Measurements from ENCODE around the gene HLA-DOB. TPM values are rescaled to one million over a fixed set of nuclear protein-coding genes. Genes with fewer than 3 reads are reported as not detected.

The HLA-DOB gene
- total RNA-seq, 1 donor from 2014 or later = not detected

- Histone ChIP-seq H3K36me3 (ENCODE audit: control insufficient read depth in 3 of 3, insufficient read depth in 3 of 3, low read length in 3 of 3) (peaks cover 21 to 35% (median 26%) of the 10 kb centered on the region in 3 donors), H3K27ac (ENCODE audit: low read depth, low read length) (peak within 1 kb of the TSS; percentile 95), H3K27me3 (ENCODE audit: control insufficient read depth in 3 of 3, insufficient read depth in 3 of 3, low read length in 3 of 3) (no peaks in the 10 kb centered on the region), H3K4me1 (ENCODE audit: control insufficient read depth in 3 of 3, insufficient read depth in 3 of 3, low read length in 3 of 3) (peaks cover 15 to 45% (median 27%) of the 10 kb centered on the region in 3 donors), H3K9ac (ENCODE audit: low read depth in 1 of 3, low read length in 3 of 3) (peak within 1 kb of the TSS; percentile 90 to 98 (median 96)), H3K9me3 (ENCODE audit: control insufficient read depth in 3 of 3, low read length in 3 of 3) (no peaks in the 10 kb centered on the region), H3K4me3 (ENCODE audit: low read length in 3 of 3) (peak within 1 kb of the TSS; percentile 89 to 91 (median 89))
Observed at GRCh38 chr6:32853541-32854375, 37.0 kb upstream of the HLA-DOB start, which contains the start of the genes PSMB9 and TAP1. PSMB9 (plus strand) TSS chr6:32854192; CDS start chr6:32854230, 38 bp downstream. TAP1 (minus strand) TSS chr6:32853704; CDS start chr6:32853636, 68 bp downstream.

DNA sequence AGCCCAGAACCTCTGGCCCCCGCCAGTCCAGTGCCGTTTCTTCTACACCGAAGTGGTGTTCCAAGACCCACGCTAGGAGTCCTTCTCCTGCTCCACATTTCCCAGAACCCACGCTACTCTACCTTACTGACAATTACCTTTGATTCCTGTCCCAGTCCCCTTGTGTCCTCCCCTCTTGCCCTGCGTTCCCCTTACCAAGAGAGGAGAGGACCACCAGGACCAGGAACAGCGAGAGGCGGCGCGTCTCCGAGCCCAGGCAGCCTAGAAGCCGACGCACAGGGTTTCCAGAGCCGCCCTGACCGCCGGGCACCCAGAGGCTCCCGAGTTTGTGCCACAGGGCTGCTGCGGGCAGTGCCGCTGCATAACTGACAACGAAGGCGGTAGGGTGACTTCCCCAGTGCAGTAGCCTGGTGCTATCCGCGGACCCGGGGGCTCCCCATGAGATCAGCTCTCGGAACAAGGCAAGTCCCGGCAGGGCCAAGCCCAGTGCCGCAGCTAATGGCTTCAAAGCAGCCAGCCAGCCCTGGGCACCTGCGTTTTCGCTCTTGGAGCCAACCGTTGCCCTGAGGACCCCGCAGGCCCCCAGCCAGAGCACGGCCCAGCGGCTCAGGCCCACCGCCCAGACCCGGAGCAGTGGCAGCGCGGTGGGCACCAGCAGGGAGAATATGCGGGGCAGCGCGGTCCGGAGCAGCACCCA is 36.2 kb upstream of the HLA-DOB start:
- peak overlapping the region; percentile 89 to 91 (median 89) for H3K4me3 ChIP-seq (ENCODE audit: low read length in 3 of 3)
- H3K27ac ChIP-seq (ENCODE audit: low read depth, low read length) = peak overlapping the region; percentile 95
- H3K9me3 ChIP-seq (ENCODE audit: control insufficient read depth in 3 of 3, low read length in 3 of 3) = no peaks in the 10 kb centered on the region
- H3K36me3 ChIP-seq (ENCODE audit: control insufficient read depth in 3 of 3, insufficient read depth in 3 of 3, low read length in 3 of 3) = peaks cover 28 to 38% (median 34%) of the 10 kb centered on the region in 3 donors
- peak overlapping the region; percentile 90 to 98 (median 96) for H3K9ac ChIP-seq (ENCODE audit: low read depth in 1 of 3, low read length in 3 of 3)
- no peaks in the 10 kb centered on the region for H3K27me3 ChIP-seq (ENCODE audit: control insufficient read depth in 3 of 3, insufficient read depth in 3 of 3, low read length in 3 of 3)
- peaks cover 15 to 45% (median 27%) of the 10 kb centered on the region in 3 donors for H3K4me1 ChIP-seq (ENCODE audit: control insufficient read depth in 3 of 3, insufficient read depth in 3 of 3, low read length in 3 of 3)

GRCh38 chr6:32852018-32852843 is 35.4 kb upstream of the HLA-DOB start:
- peaks cover 15 to 45% (median 27%) of the 10 kb centered on the region in 3 donors for H3K4me1 ChIP-seq (ENCODE audit: control insufficient read depth in 3 of 3, insufficient read depth in 3 of 3, low read length in 3 of 3)
- no peaks in the 10 kb centered on the region for H3K9me3 ChIP-seq (ENCODE audit: control insufficient read depth in 3 of 3, low read length in 3 of 3)

GRCh38 chr6:32851025-32851424 is 34.2 kb upstream of the HLA-DOB start:
- Histone ChIP-seq H3K27ac (ENCODE audit: low read depth, low read length) (no peak overlapping the region), H3K4me3 (ENCODE audit: low read length in 3 of 3) (no peak overlapping the region), H3K9ac (ENCODE audit: low read depth in 1 of 3, low read length in 3 of 3) (no peak overlapping the region), H3K4me1 (ENCODE audit: control insufficient read depth in 3 of 3, insufficient read depth in 3 of 3, low read length in 3 of 3) (peaks cover 15 to 44% (median 27%) of the 10 kb centered on the region in 3 donors), H3K27me3 (ENCODE audit: control insufficient read depth in 3 of 3, insufficient read depth in 3 of 3, low read length in 3 of 3) (no peaks in the 10 kb centered on the region), H3K36me3 (ENCODE audit: control insufficient read depth in 3 of 3, insufficient read depth in 3 of 3, low read length in 3 of 3) (peaks cover 39 to 53% (median 52%) of the 10 kb centered on the region in 3 donors), H3K9me3 (ENCODE audit: control insufficient read depth in 3 of 3, low read length in 3 of 3) (no peaks in the 10 kb centered on the region)

More at GRCh38 chr6:32852018-32852843, 35.4 kb upstream of the HLA-DOB start:
- Histone ChIP-seq H3K9ac (ENCODE audit: low read depth in 1 of 3, low read length in 3 of 3) (peak overlapping the region; percentile 90 to 98 (median 96)), H3K36me3 (ENCODE audit: control insufficient read depth in 3 of 3, insufficient read depth in 3 of 3, low read length in 3 of 3) (peaks cover 34 to 41% (median 41%) of the 10 kb centered on the region in 3 donors), H3K27me3 (ENCODE audit: control insufficient read depth in 3 of 3, insufficient read depth in 3 of 3, low read length in 3 of 3) (no peaks in the 10 kb centered on the region), H3K27ac (ENCODE audit: low read depth, low read length) (peak overlapping the region; percentile 95), H3K4me3 (ENCODE audit: low read length in 3 of 3) (peak overlapping the region; percentile 89 to 91 (median 89))

- Histone ChIP-seq H3K27ac (ENCODE audit: low read depth, low read length) (no peak overlapping the region), H3K9me3 (ENCODE audit: control insufficient read depth in 3 of 3, low read length in 3 of 3) (no peaks in the 10 kb centered on the region), H3K27me3 (ENCODE audit: control insufficient read depth in 3 of 3, insufficient read depth in 3 of 3, low read length in 3 of 3) (no peaks in the 10 kb centered on the region), H3K9ac (ENCODE audit: low read depth in 1 of 3, low read length in 3 of 3) (no peak overlapping the region), H3K36me3 (ENCODE audit: control insufficient read depth in 3 of 3, insufficient read depth in 3 of 3, low read length in 3 of 3) (peaks cover 41 to 58% (median 58%) of the 10 kb centered on the region in 3 donors), H3K4me3 (ENCODE audit: low read length in 3 of 3) (no peak overlapping the region), H3K4me1 (ENCODE audit: control insufficient read depth in 3 of 3, insufficient read depth in 3 of 3, low read length in 3 of 3) (peaks cover 16 to 44% (median 25%) of the 10 kb centered on the region in 3 donors)
Observed at GRCh38 chr6:32849126-32849525, 32.3 kb upstream of the HLA-DOB start.

GRCh38 chr6:32847795-32848194 is 31.0 kb upstream of the HLA-DOB start:
- Histone ChIP-seq H3K9ac (ENCODE audit: low read depth in 1 of 3, low read length in 3 of 3) (no peak overlapping the region), H3K36me3 (ENCODE audit: control insufficient read depth in 3 of 3, insufficient read depth in 3 of 3, low read length in 3 of 3) (peaks cover 41 to 58% (median 58%) of the 10 kb centered on the region in 3 donors), H3K4me3 (ENCODE audit: low read length in 3 of 3) (no peak overlapping the region), H3K27ac (ENCODE audit: low read depth, low read length) (no peak overlapping the region), H3K4me1 (ENCODE audit: control insufficient read depth in 3 of 3, insufficient read depth in 3 of 3, low read length in 3 of 3) (peaks cover 25 to 46% (median 30%) of the 10 kb centered on the region in 3 donors), H3K27me3 (ENCODE audit: control insufficient read depth in 3 of 3, insufficient read depth in 3 of 3, low read length in 3 of 3) (no peaks in the 10 kb centered on the region), H3K9me3 (ENCODE audit: control insufficient read depth in 3 of 3, low read length in 3 of 3) (no peaks in the 10 kb centered on the region)

GRCh38 chr6:32847004-32847403 is 30.2 kb upstream of the HLA-DOB start:
- Histone ChIP-seq H3K9ac (ENCODE audit: low read depth in 1 of 3, low read length in 3 of 3) (no peak overlapping the region), H3K4me3 (ENCODE audit: low read length in 3 of 3) (no peak overlapping the region), H3K9me3 (ENCODE audit: control insufficient read depth in 3 of 3, low read length in 3 of 3) (no peaks in the 10 kb centered on the region), H3K4me1 (ENCODE audit: control insufficient read depth in 3 of 3, insufficient read depth in 3 of 3, low read length in 3 of 3) (peaks cover 24 to 40% (median 27%) of the 10 kb centered on the region in 3 donors), H3K27ac (ENCODE audit: low read depth, low read length) (no peak overlapping the region), H3K27me3 (ENCODE audit: control insufficient read depth in 3 of 3, insufficient read depth in 3 of 3, low read length in 3 of 3) (no peaks in the 10 kb centered on the region), H3K36me3 (ENCODE audit: control insufficient read depth in 3 of 3, insufficient read depth in 3 of 3, low read length in 3 of 3) (peaks cover 45 to 62% (median 60%) of the 10 kb centered on the region in 3 donors)

DNA sequence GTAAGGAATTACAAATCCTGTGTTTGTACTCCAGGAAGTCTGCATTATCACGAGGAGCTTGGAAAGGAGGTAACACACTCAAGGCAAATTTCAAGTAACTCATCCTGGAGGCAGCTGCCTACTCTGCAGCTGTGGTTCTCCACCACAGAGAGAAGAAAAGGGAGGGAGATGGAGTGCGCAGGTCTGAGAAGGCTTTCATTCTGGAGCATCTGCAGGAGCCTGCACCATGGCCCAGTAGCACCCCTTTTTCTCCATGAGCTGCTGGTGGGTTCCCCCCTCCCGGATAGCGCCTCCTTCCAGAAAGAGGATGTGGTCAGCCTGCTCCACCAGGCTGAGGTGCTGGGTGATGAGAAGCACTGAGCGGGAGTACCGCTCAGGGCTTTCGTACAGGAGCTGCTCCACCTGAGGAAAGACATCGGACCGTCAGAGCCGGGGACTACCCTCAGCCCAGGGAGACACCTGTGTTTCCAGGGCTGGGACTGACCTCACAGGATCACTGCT is 28.6 kb upstream of the HLA-DOB start:
- peaks cover 19 to 28% (median 21%) of the 10 kb centered on the region in 3 donors for H3K4me1 ChIP-seq (ENCODE audit: control insufficient read depth in 3 of 3, insufficient read depth in 3 of 3, low read length in 3 of 3)
- no peaks in the 10 kb centered on the region for H3K9me3 ChIP-seq (ENCODE audit: control insufficient read depth in 3 of 3, low read length in 3 of 3)
- no peak overlapping the region for H3K9ac ChIP-seq (ENCODE audit: low read depth in 1 of 3, low read length in 3 of 3)
- no peaks in the 10 kb centered on the region for H3K27me3 ChIP-seq (ENCODE audit: control insufficient read depth in 3 of 3, insufficient read depth in 3 of 3, low read length in 3 of 3)
- peak overlapping the region; percentile 12 to 88 (median 17) for H3K4me3 ChIP-seq (ENCODE audit: low read length in 3 of 3)
- H3K27ac ChIP-seq (ENCODE audit: low read depth, low read length) = peak overlapping the region; percentile 91
- peaks cover 35 to 56% (median 54%) of the 10 kb centered on the region in 3 donors for H3K36me3 ChIP-seq (ENCODE audit: control insufficient read depth in 3 of 3, insufficient read depth in 3 of 3, low read length in 3 of 3)

GRCh38 chr6:32844839-32845383 is 28.1 kb upstream of the HLA-DOB start:
- H3K9ac ChIP-seq (ENCODE audit: low read depth in 1 of 3, low read length in 3 of 3) = peak overlapping the region; percentile 82 to 92 (median 90)
- H3K4me1 ChIP-seq (ENCODE audit: control insufficient read depth in 3 of 3, insufficient read depth in 3 of 3, low read length in 3 of 3) = peaks cover 19 to 28% (median 21%) of the 10 kb centered on the region in 3 donors
- peaks cover 30 to 51% (median 49%) of the 10 kb centered on the region in 3 donors for H3K36me3 ChIP-seq (ENCODE audit: control insufficient read depth in 3 of 3, insufficient read depth in 3 of 3, low read length in 3 of 3)

More at GRCh38 chr6:32844839-32845383, 28.1 kb upstream of the HLA-DOB start:
- H3K4me3 ChIP-seq (ENCODE audit: low read length in 3 of 3) = peak overlapping the region; percentile 73 to 91 (median 88)
- no peaks in the 10 kb centered on the region for H3K27me3 ChIP-seq (ENCODE audit: control insufficient read depth in 3 of 3, insufficient read depth in 3 of 3, low read length in 3 of 3)
- H3K9me3 ChIP-seq (ENCODE audit: control insufficient read depth in 3 of 3, low read length in 3 of 3) = no peaks in the 10 kb centered on the region
- H3K27ac ChIP-seq (ENCODE audit: low read depth, low read length) = peak overlapping the region; percentile 91

Measured in skeletal muscle tissue (tissue), 4 donors.